Suprapubic skin (tissue), 4 donors: Measurements from ENCODE around the gene CEP41.

Experiments used
- POLR2A ChIP-seq, 2 donors: fragments of 450-650 bp; IDR thresholded peaks; one replicate each; pipeline ENCODE4 v1.6.1; 2017; ENCODE audit warnings: antibody characterized with exemption in 2 of 2, mild to moderate bottlenecking in 2 of 2, moderate library complexity in 2 of 2
- POLR2AphosphoS5 ChIP-seq, 3 donors: sonication (generic); formaldehyde crosslinking; IDR thresholded peaks; one replicate each; pipeline ENCODE4 v1.6.1; 2017; ENCODE audit warnings: antibody characterized with exemption in 3 of 3

- TF ChIP-seq POLR2A (IDR thresholded peaks at IDR 0.05), result no peak
- no peak for TF ChIP-seq POLR2AphosphoS5 (IDR thresholded peaks at IDR 0.05)
These were observed 61.3 kb downstream of the CEP41 start for GRCh38 chr7:130379532-130379920.
